Suprapubic skin (tissue), 4 donors: Measurements from ENCODE around the gene IFIH1. TPM values are rescaled to one million over a fixed set of nuclear protein-coding genes. Genes with fewer than 3 reads are reported as not detected.

ENCODE experiments used
- DNase-seq, 2 donors: peaks; one replicate each; pipeline ENCODE4 v3.0.0-alpha.2; 2019; ENCODE audit warnings: low spot score in 2 of 2
- H3K27ac ChIP-seq: fragments of 200-600 bp; sonication (generic); one replicate; pipeline ENCODE4 v1.5.1; 2019
- H3K27me3 ChIP-seq: fragments of 200-600 bp; sonication (generic); one replicate; pipeline ENCODE4 v1.5.1; 2019
- H3K36me3 ChIP-seq: fragments of 200-600 bp; sonication (generic); one replicate; pipeline ENCODE4 v1.5.1; 2019
- H3K4me1 ChIP-seq: fragments of 200-600 bp; sonication (generic); one replicate; pipeline ENCODE4 v1.5.1; 2019
- H3K4me3 ChIP-seq: fragments of 200-600 bp; sonication (generic); one replicate; pipeline ENCODE4 v1.5.1; 2019; ENCODE audit warnings: mild to moderate bottlenecking
- H3K9me3 ChIP-seq: fragments of 200-600 bp; sonication (generic); one replicate; pipeline ENCODE4 v1.5.1; 2019
- CTCF ChIP-seq, 2 donors: fragments of 200-600 bp in 1 of 2; fragments of 450-650 bp in 1 of 2; sonication (generic) in 1 of 2; IDR thresholded peaks; one replicate each; pipeline ENCODE4 v1.5.1; 2016 to 2019; ENCODE audit warnings: antibody characterized with exemption in 2 of 2, mild to moderate bottlenecking in 1 of 2, moderate library complexity in 1 of 2
- EP300 ChIP-seq: sonication (generic); formaldehyde crosslinking; IDR thresholded peaks from one replicate; pipeline ENCODE4 v1.6.1; 2017; ENCODE audit warnings: antibody characterized with exemption
- POLR2A ChIP-seq, 2 donors: fragments of 450-650 bp; IDR thresholded peaks; one replicate each; pipeline ENCODE4 v1.6.1; 2017; ENCODE audit warnings: antibody characterized with exemption in 2 of 2, mild to moderate bottlenecking in 2 of 2, moderate library complexity in 2 of 2
- POLR2AphosphoS5 ChIP-seq, 3 donors: sonication (generic); formaldehyde crosslinking; IDR thresholded peaks; one replicate each; pipeline ENCODE4 v1.6.1; 2017; ENCODE audit warnings: antibody characterized with exemption in 3 of 3
- WGBS: methylation state at CpG from one replicate; pipeline ENCODE4 v1.1.5; 2018; 5-methylcytosine and 5-hydroxymethylcytosine counted together
- total RNA-seq, 4 donors: library from RNA; depleted of rRNA; stranded (reverse); fragments of >200 nt; gene quantifications; one replicate each; pipeline ENCODE4 v1.1.0, GENCODE V29; 2016

Gene IFIH1
- total RNA-seq, 4 donors from 2014 or later = 8.7 to 20.7 (median 16.2) TPM

GRCh38 chr2:162301151-162301804 lies 17.2 kb downstream of the IFIH1 start:
- H3K4me3 ChIP-seq = no peak overlapping the region
- peak; percentile 76 to 84 for TF ChIP-seq CTCF (IDR thresholded peaks at IDR 0.05)
- TF ChIP-seq EP300 = no peak
- TF ChIP-seq POLR2A (IDR thresholded peaks at IDR 0.05) = no peak
- H3K4me1 ChIP-seq = peaks cover 3% of the 10 kb centered on the region
- WGBS = 9% methylated on average over 6 of the region's 6 CpGs
- H3K9me3 ChIP-seq = no peaks in the 10 kb centered on the region
- no peak overlapping the region for H3K27ac ChIP-seq
- no peak for DNase-seq
- H3K27me3 ChIP-seq = no peaks in the 10 kb centered on the region
- H3K36me3 ChIP-seq = peaks cover 15% of the 10 kb centered on the region

GRCh38 chr2:162300266-162300665 lies 18.2 kb downstream of the IFIH1 start:
- no peak overlapping the region for H3K27ac ChIP-seq
- TF ChIP-seq CTCF (IDR thresholded peaks at IDR 0.05) (no peak), POLR2A (IDR thresholded peaks at IDR 0.05) (no peak), EP300 (no peak), POLR2AphosphoS5 (IDR thresholded peaks at IDR 0.05) (no peak)
- H3K4me1 ChIP-seq = peaks cover 3% of the 10 kb centered on the region
- no peaks in the 10 kb centered on the region for H3K9me3 ChIP-seq
- peaks cover 11% of the 10 kb centered on the region for H3K36me3 ChIP-seq
- DNase-seq = no peak
- no peaks in the 10 kb centered on the region for H3K27me3 ChIP-seq
- no peak overlapping the region for H3K4me3 ChIP-seq

GRCh38 chr2:162298669-162299335 lies 19.7 kb downstream of the IFIH1 start:
- Histone ChIP-seq H3K9me3 (no peaks in the 10 kb centered on the region), H3K27me3 (no peaks in the 10 kb centered on the region), H3K4me3 (no peak overlapping the region), H3K27ac (no peak overlapping the region), H3K36me3 (peaks cover 11% of the 10 kb centered on the region), H3K4me1 (peaks cover 3% of the 10 kb centered on the region)
- TF ChIP-seq POLR2AphosphoS5 (IDR thresholded peaks at IDR 0.05) (no peak), CTCF (IDR thresholded peaks at IDR 0.05) (no peak), POLR2A (IDR thresholded peaks at IDR 0.05) (no peak), EP300 (no peak)
- WGBS = 92% methylated on average over 9 of the region's 9 CpGs
- no peak for DNase-seq

GRCh38 chr2:162297925-162298552 lies 20.4 kb downstream of the IFIH1 start:
- DNase-seq = no peak
- TF ChIP-seq POLR2A (IDR thresholded peaks at IDR 0.05) = no peak
- TF ChIP-seq CTCF (IDR thresholded peaks at IDR 0.05) = peak; percentile 59 to 73
- peaks cover 11% of the 10 kb centered on the region for H3K36me3 ChIP-seq
- H3K9me3 ChIP-seq = no peaks in the 10 kb centered on the region
- 58% methylated on average over 5 of the region's 5 CpGs for WGBS
- H3K4me1 ChIP-seq = peaks cover 3% of the 10 kb centered on the region
- no peak overlapping the region for H3K4me3 ChIP-seq
- no peaks in the 10 kb centered on the region for H3K27me3 ChIP-seq
- no peak overlapping the region for H3K27ac ChIP-seq

- H3K9me3 ChIP-seq = no peaks in the 10 kb centered on the region
- no peaks in the 10 kb centered on the region for H3K27me3 ChIP-seq
- TF ChIP-seq EP300 (no peak), CTCF (IDR thresholded peaks at IDR 0.05) (no peak), POLR2AphosphoS5 (IDR thresholded peaks at IDR 0.05) (no peak), POLR2A (IDR thresholded peaks at IDR 0.05) (no peak)
- no peaks in the 10 kb centered on the region for H3K4me1 ChIP-seq
- no peak overlapping the region for H3K4me3 ChIP-seq
- peaks cover 11% of the 10 kb centered on the region for H3K36me3 ChIP-seq
- WGBS = 94% methylated on average over 2 of the region's 2 CpGs
- no peak overlapping the region for H3K27ac ChIP-seq
- no peak for DNase-seq
These were observed 23.5 kb downstream of the IFIH1 start for GRCh38 chr2:162295009-162295408.
